K562 (cell line): ENCODE data around the gene HEMGN. TPM values are rescaled to one million over a fixed set of nuclear protein-coding genes. Genes with fewer than 3 reads are reported as not detected.
A peak's percentile ranks its signal among the peaks of the same experiment; 100 is the strongest.

ENCODE experiments used
- ATF4 ChIP-seq: fragments of 450-650 bp; formaldehyde crosslinking; IDR thresholded peaks from 2 replicates; pipeline ENCODE4 v1.4.0; 2022; ENCODE audit warnings: mild to moderate bottlenecking, moderate library complexity
- CBFA2T3 ChIP-seq: fragments of 450-650 bp; IDR thresholded peaks from 2 replicates; pipeline ENCODE4 v1.6.1; 2017
- FOXJ2 ChIP-seq: fragments of 200-800 bp; sonication (Bioruptor generic); IDR thresholded peaks from 2 replicates; pipeline ENCODE4 v1.6.1; 2016; ENCODE audit warnings: missing genetic modification characterization, missing compliant biosample characterization
- JUND ChIP-seq, 2 experiments: IDR thresholded peaks; 2 replicates in 1 of 2; 3 replicates in 1 of 2; pipeline ENCODE4 v1.6.1; 2011; ENCODE audit warnings: borderline replicate concordance in 2 of 2, low read depth in 2 of 2, low read length in 2 of 2, improper control_type of control experiment in 1 of 2, missing biosample characterization in 1 of 2, missing genetic modification characterization in 1 of 2, missing genetic modification reagents in 1 of 2
- PBX2 ChIP-seq, 2 experiments: IDR thresholded peaks in 1 of 2; conservative IDR thresholded peaks in 1 of 2; 2 replicates each; pipeline ENCODE4 v1.6.1; 2016; ENCODE audit warnings: low read depth in 2 of 2, mild to moderate bottlenecking in 1 of 2, missing compliant biosample characterization in 1 of 2, missing genetic modification characterization in 1 of 2, moderate library complexity in 1 of 2
- POLR2AphosphoS5 ChIP-seq: IDR thresholded peaks from 2 replicates; pipeline ENCODE4 v1.6.1; 2011; ENCODE audit warnings: mild to moderate bottlenecking, low read depth, low read length, moderate library complexity; ENCODE audit not compliant: control insufficient read depth, insufficient read depth
- SOX6 ChIP-seq: fragments of 450-650 bp; IDR thresholded peaks from 2 replicates; pipeline ENCODE4 v1.6.1; 2014; ENCODE audit warnings: mild to moderate bottlenecking
- TCF7 ChIP-seq: sonication (generic); IDR thresholded peaks from 2 replicates; pipeline ENCODE4 v1.6.1; 2016; ENCODE audit warnings: antibody characterized with exemption, borderline replicate concordance
- ZNF79 ChIP-seq: fragments of 250-450 bp; sonication (Bioruptor Pico); IDR thresholded peaks from 2 replicates; pipeline ENCODE4 v1.4.0; 2020; ENCODE audit warnings: low read depth, mild to moderate bottlenecking, moderate library complexity
- polyA plus RNA-seq, 8 experiments: library from polyadenylated mRNA; depleted of rRNA in 4 of 8; stranded (reverse) in 5 of 8; unstranded in 3 of 8; fragments of >200 nt; fragmentation: Nextera tagmentation in 2 of 8; fragmentation: Illumina TruSeq in 1 of 8; extraction: Ambion mirVana in 2 of 8; extraction: Trizol in 1 of 8; gene quantifications; 2 replicates each; pipeline versions ENCODE4 v1.2.1 to v1.2.3, GENCODE V29; 2011 to 2014; ENCODE audit warnings: inconsistent platforms in 1 of 8, missing spikeins in 1 of 8
- total RNA-seq, 7 experiments: library from RNA; depleted of rRNA in 6 of 7; stranded (reverse); fragments of >200 nt in 6 of 7; fragmentation: Illumina TruSeq in 2 of 7; extraction: Trizol in 2 of 7; gene quantifications; 2 replicates each; pipeline versions ENCODE4 v1.2.1 to v1.2.3, GENCODE V29; 2011 to 2021; ENCODE audit warnings: low replicate concordance in 1 of 7

The HEMGN gene
- total and polyA plus RNA-seq, 9 of the 15 experiments (the other 6 are each of a cell fraction or from before 2014, with no cell fraction given): 56.3 to 258 (median 137) TPM

- TF ChIP-seq JUND (IDR thresholded peaks at IDR 0.05; ENCODE audit: borderline replicate concordance, low read depth, low read length): peak; percentile 59; the same call in 1 of the 2 replicates
- no peak; the same call in 2 of the 3 replicates for TF ChIP-seq JUND (tag; IDR thresholded peaks at IDR 0.05; ENCODE audit: borderline replicate concordance, low read depth, low read length)
- TF ChIP-seq PBX2 (CRISPR knock-in tag; IDR thresholded peaks at IDR 0.05; ENCODE audit: low read depth): no peak
- peak; percentile 28; the same call in 1 of the 2 replicates for TF ChIP-seq PBX2 (tag; conservative IDR thresholded peaks at IDR 0.05; ENCODE audit: low read depth)
- peak; percentile 77; the same call in 1 of the 2 replicates for TF ChIP-seq FOXJ2 (tag)
- no peak for TF ChIP-seq POLR2AphosphoS5
- peak; percentile 92 for TF ChIP-seq ATF4 (CRISPR knock-in tag)
- TF ChIP-seq SOX6: 0 out of 2 replicates have a peak, but pooled peaks have one; percentile 16
- TF ChIP-seq CBFA2T3: no peak
- no peak for TF ChIP-seq TCF7
- TF ChIP-seq ZNF79 (CRISPR knock-in tag): 0 out of 2 replicates have a peak, but pooled peaks have one; percentile 28
Observed at GRCh38 chr9:97980479-97980803, 42.5 kb upstream of the HEMGN start (continued).
